OCI-LY3 (cell line): ENCODE measurements around the gene TEC.

ENCODE experiments used
- H2AFZ ChIP-seq: fragments of 200-600, 300-600 bp; shearing (Covaris generic); 2 replicates; pipeline ENCODE4 v1.6.0; 2014; ENCODE audit warnings: antibody characterized with exemption, low read depth, low read length
- H3K27ac ChIP-seq: fragments of 200-600, 300-600 bp; sonication (generic); 2 replicates; pipeline ENCODE4 v1.5.1; 2014; ENCODE audit warnings: mild to moderate bottlenecking, low read length, moderate library complexity, mixed read lengths
- H3K27me3 ChIP-seq: fragments of 200-600, 300-600 bp; sonication (generic); 2 replicates; pipeline ENCODE4 v1.6.1; 2014; ENCODE audit warnings: low read depth, low read length, mixed read lengths
- H3K36me3 ChIP-seq: fragments of 200-600, 300-600 bp; sonication (generic); replicated peaks from 2 replicates; pipeline ENCODE3; 2014; ENCODE audit warnings: low read depth, low read length, mixed read lengths
- H3K4me1 ChIP-seq: fragments of 300-600, 200-600 bp; sonication (generic); 2 replicates; pipeline ENCODE4 v1.6.1; 2014; ENCODE audit warnings: low read length, mixed read lengths
- H3K4me2 ChIP-seq: fragments of 200-600, 300-600 bp; sonication (generic); 2 replicates; pipeline ENCODE4 v1.6.1; 2014; ENCODE audit warnings: low read length, mixed read lengths
- H3K4me3 ChIP-seq: fragments of 300-600, 200-600 bp; sonication (generic); 2 replicates; pipeline ENCODE4 v1.5.1; 2014; ENCODE audit warnings: antibody characterized with exemption, mild to moderate bottlenecking, low read length, moderate library complexity
- H3K79me2 ChIP-seq: fragments of 300-600, 200-600 bp; shearing (Covaris generic); 2 replicates; pipeline ENCODE4 v1.6.1; 2014; ENCODE audit warnings: mild to moderate bottlenecking, low read length, mixed read lengths
- H3K9ac ChIP-seq: fragments of 300-600, 200-600 bp; shearing (Covaris generic); 2 replicates; pipeline ENCODE4 v1.6.0; 2014; ENCODE audit warnings: mild to moderate bottlenecking, low read length, moderate library complexity
- H3K9me3 ChIP-seq: fragments of 200-600, 300-600 bp; shearing (Covaris generic); 2 replicates; pipeline ENCODE4 v1.6.1; 2014; ENCODE audit warnings: low read length, mixed read lengths; ENCODE audit not compliant: insufficient read depth
- H4K20me1 ChIP-seq: fragments of 200-600, 300-600 bp; sonication (generic); 2 replicates; pipeline ENCODE4 v1.6.1; 2016; ENCODE audit warnings: low read length, mixed read lengths; ENCODE audit not compliant: insufficient read depth
- CTCF ChIP-seq: fragments of 200-600, 300-600 bp; sonication (generic); IDR thresholded peaks from 2 replicates; pipeline ENCODE4 v1.5.1; 2014; ENCODE audit warnings: antibody characterized with exemption, low read length, low read depth
- EZH2phosphoT487 ChIP-seq: fragments of 200-600 bp; shearing (Covaris generic); IDR thresholded peaks from 2 replicates; pipeline ENCODE4 v1.6.1; 2018; ENCODE audit warnings: antibody characterized with exemption, mixed run types, low read depth

The TEC gene

GRCh38 chr4:48234575-48234974, 35.1 kb downstream of the TEC start:
- TF ChIP-seq CTCF, result no peak
- TF ChIP-seq EZH2phosphoT487, result no peak
- H3K9ac ChIP-seq, result no peak overlapping the region

GRCh38 chr4:48228949-48229348, 40.7 kb downstream of the TEC start:
- H3K4me1 ChIP-seq, result no peaks in the 10 kb centered on the region

More at GRCh38 chr4:48234575-48234974, 35.1 kb downstream of the TEC start:
- Histone ChIP-seq H4K20me1 (0 out of 2 replicates have a peak, but pooled peaks cover 4% of the 10 kb centered on the region), H3K79me2 (peaks cover 21% of the 10 kb centered on the region; the same call in 1 of the 2 replicates), H3K36me3 (no peaks in the 10 kb centered on the region), H3K27me3 (no peaks in the 10 kb centered on the region), H3K27ac (no peak overlapping the region), H3K4me3 (no peak overlapping the region), H3K4me2 (no peak overlapping the region), H3K4me1 (peaks cover 7% of the 10 kb centered on the region; the same call in 1 of the 2 replicates), H2AFZ (no peak overlapping the region), H3K9me3 (no peaks in the 10 kb centered on the region)

GRCh38 chr4:48227662-48228061, 42.0 kb downstream of the TEC start:
- no peak overlapping the region for H2AFZ ChIP-seq
- no peak overlapping the region for H3K4me2 ChIP-seq
- H4K20me1 ChIP-seq, result peaks cover 8% of the 10 kb centered on the region; the same call in 1 of the 2 replicates
- no peak overlapping the region for H3K4me3 ChIP-seq
- H3K27me3 ChIP-seq, result no peaks in the 10 kb centered on the region
- no peaks in the 10 kb centered on the region for H3K4me1 ChIP-seq
- no peak overlapping the region for H3K27ac ChIP-seq
- no peaks in the 10 kb centered on the region for H3K9me3 ChIP-seq
- H3K79me2 ChIP-seq, result peaks cover 13% of the 10 kb centered on the region; the same call in 1 of the 2 replicates
- TF ChIP-seq CTCF, result no peak
- TF ChIP-seq EZH2phosphoT487, result no peak
- no peak overlapping the region for H3K9ac ChIP-seq
- no peaks in the 10 kb centered on the region for H3K36me3 ChIP-seq

More at GRCh38 chr4:48228949-48229348, 40.7 kb downstream of the TEC start:
- Histone ChIP-seq H3K4me3 (no peak overlapping the region), H3K4me2 (no peak overlapping the region), H3K9me3 (no peaks in the 10 kb centered on the region), H3K27me3 (no peaks in the 10 kb centered on the region), H3K9ac (no peak overlapping the region), H4K20me1 (peaks cover 8% of the 10 kb centered on the region; the same call in 1 of the 2 replicates), H3K27ac (no peak overlapping the region), H3K36me3 (no peaks in the 10 kb centered on the region), H2AFZ (no peak overlapping the region), H3K79me2 (peaks cover 21% of the 10 kb centered on the region; the same call in 1 of the 2 replicates)
- TF ChIP-seq CTCF, result no peak
- no peak for TF ChIP-seq EZH2phosphoT487

- Histone ChIP-seq H3K36me3 (no peaks in the 10 kb centered on the region), H3K4me3 (no peak overlapping the region), H3K4me1 (no peaks in the 10 kb centered on the region), H4K20me1 (peaks cover 8% of the 10 kb centered on the region; the same call in 1 of the 2 replicates), H3K9me3 (no peaks in the 10 kb centered on the region), H3K9ac (no peak overlapping the region), H3K4me2 (no peak overlapping the region), H3K79me2 (peaks cover 6% of the 10 kb centered on the region; the same call in 1 of the 2 replicates), H2AFZ (no peak overlapping the region), H3K27ac (no peak overlapping the region), H3K27me3 (no peaks in the 10 kb centered on the region)
- TF ChIP-seq CTCF (no peak), EZH2phosphoT487 (no peak)
Observed at GRCh38 chr4:48226199-48226598, 43.4 kb downstream of the TEC start.
